Upper lobe of left lung (tissue), 6 donors: ENCODE measurements around the gene RRAS2. TPM values are rescaled to one million over a fixed set of nuclear protein-coding genes. Genes with fewer than 3 reads are reported as not detected.

ENCODE experiments used
- ATAC-seq, 2 donors: fragments of 200-7000 bp; cut with Tn5 transposase; one replicate each; pipeline ENCODE4 v1.9.1; 2022; ENCODE audit warnings: mild to moderate bottlenecking in 2 of 2, moderate library complexity in 2 of 2; ENCODE audit not compliant: low FRiP score in 2 of 2
- DNase-seq, 2 donors: peaks; one replicate each; pipeline ENCODE4 v3.0.0-alpha.2; 2019 to 2020
- H3K27ac ChIP-seq, 4 donors: fragments of 200-600 bp; sonication (generic); one replicate each; pipeline ENCODE4 v1.5.1; 2016 to 2019
- H3K27me3 ChIP-seq, 4 donors: fragments of 200-600 bp; sonication (generic); one replicate each; pipeline ENCODE4 v1.5.1; 2017 to 2019
- H3K36me3 ChIP-seq, 4 donors: fragments of 200-600 bp; sonication (generic); one replicate each; pipeline ENCODE4 v1.5.1; 2016 to 2019
- H3K4me1 ChIP-seq, 4 donors: fragments of 200-600 bp; sonication (generic); one replicate each; pipeline ENCODE4 v1.5.1; 2018 to 2019
- H3K4me3 ChIP-seq, 4 donors: fragments of 200-600 bp; sonication (generic); one replicate each; pipeline ENCODE4 v1.5.1; 2017 to 2019; ENCODE audit warnings: mild to moderate bottlenecking in 2 of 4, moderate library complexity in 1 of 4
- H3K9me3 ChIP-seq, 4 donors: fragments of 200-600 bp; sonication (generic); one replicate each; pipeline ENCODE4 v1.5.1; 2018 to 2019
- CTCF ChIP-seq, 6 experiments: fragments of 450-650 bp in 4 of 6; fragments of 200-600 bp in 2 of 6; sonication (generic) in 2 of 6; IDR thresholded peaks; one replicate each; pipeline ENCODE4 v1.5.1; 2016 to 2019; ENCODE audit warnings: antibody characterized with exemption in 6 of 6
- EP300 ChIP-seq, 4 donors: sonication (generic); formaldehyde crosslinking; IDR thresholded peaks; one replicate each; pipeline ENCODE4 v1.5.1; 2017; ENCODE audit warnings: antibody characterized with exemption in 4 of 4, control low read depth in 2 of 4
- POLR2A ChIP-seq, 4 donors: fragments of 450-650 bp; IDR thresholded peaks; one replicate each; pipeline ENCODE4 v1.5.1; 2016 to 2017; ENCODE audit warnings: antibody characterized with exemption in 4 of 4, mild to moderate bottlenecking in 2 of 4
- POLR2AphosphoS5 ChIP-seq, 2 donors: sonication (generic); formaldehyde crosslinking; IDR thresholded peaks; one replicate each; pipeline ENCODE4 v1.5.1; 2017; ENCODE audit warnings: antibody characterized with exemption in 2 of 2
- WGBS, 2 donors: methylation state at CpG; one replicate each; pipeline ENCODE4 v1.1.5; 2017 to 2018; 5-methylcytosine and 5-hydroxymethylcytosine counted together
- total RNA-seq, 6 donors: library from RNA; depleted of rRNA in 4 of 6; stranded (reverse); fragments of >200 nt in 4 of 6; gene quantifications; one replicate each; pipeline versions ENCODE4 v1.1.0 to v1.2.1, GENCODE V29; 2016 to 2021
- donor health status: DM: no; HTN: no; CAD: no; lungs with moderate emphysema.
- donor health status: DM: no; HTN: yes; CAD: no; lungs with severe emphysema.

Gene RRAS2
- total RNA-seq, 6 donors from 2014 or later: 23.0 to 70.4 (median 40.2) TPM

GRCh38 chr11:14314127-14314526, 44.9 kb downstream of the RRAS2 start:
- ATAC-seq: no peak
- TF ChIP-seq POLR2A (IDR thresholded peaks at IDR 0.05) (no peak), POLR2AphosphoS5 (IDR thresholded peaks at IDR 0.05) (no peak), EP300 (IDR thresholded peaks at IDR 0.05) (no peak), CTCF (IDR thresholded peaks at IDR 0.05) (no peak)
- Histone ChIP-seq H3K27me3 (no peaks in the 10 kb centered on the region), H3K9me3 (no peaks in the 10 kb centered on the region), H3K4me3 (no peak overlapping the region), H3K4me1 (peaks cover 13 to 33% (median 27%) of the 10 kb centered on the region in 4 donors), H3K27ac (no peak overlapping the region), H3K36me3 (no peaks in the 10 kb centered on the region)
- WGBS, 2 donors: 79 to 84% methylated on average over 2 of the region's 2 CpGs
- no peak for DNase-seq

GRCh38 chr11:14312736-14313438, 46.1 kb downstream of the RRAS2 start:
- ATAC-seq: no peak
- 68 to 73% methylated on average over 4 of the region's 4 CpGs for whole genome bisulfite sequencing, 2 donors
- DNase-seq: no peak
- no peaks in the 10 kb centered on the region for H3K36me3 ChIP-seq
- no peak overlapping the region for H3K27ac ChIP-seq
- H3K27me3 ChIP-seq: no peaks in the 10 kb centered on the region
- H3K9me3 ChIP-seq: no peaks in the 10 kb centered on the region
- H3K4me3 ChIP-seq: no peak overlapping the region
- peaks cover 9 to 30% (median 27%) of the 10 kb centered on the region in 4 donors for H3K4me1 ChIP-seq
- TF ChIP-seq POLR2A (IDR thresholded peaks at IDR 0.05) (no peak), POLR2AphosphoS5 (IDR thresholded peaks at IDR 0.05) (no peak), CTCF (IDR thresholded peaks at IDR 0.05) (no peak), EP300 (IDR thresholded peaks at IDR 0.05) (no peak)

- WGBS, 2 donors: 70 to 76% methylated on average over 1 of the region's 1 CpG
- ATAC-seq (no peak), DNase-seq (no peak)
These were observed 48.3 kb downstream of the RRAS2 start for GRCh38 chr11:14310679-14311078.

GRCh38 chr11:14309425-14310192, 49.4 kb downstream of the RRAS2 start:
- ATAC-seq (peak in 1 of 2 donors; percentile 56), DNase-seq (no peak)
- Histone ChIP-seq H3K36me3 (no peaks in the 10 kb centered on the region), H3K9me3 (no peaks in the 10 kb centered on the region), H3K27me3 (no peaks in the 10 kb centered on the region), H3K4me1 (peaks cover 9 to 29% (median 22%) of the 10 kb centered on the region in 4 donors), H3K27ac (peak overlapping the region in 2 of 4 donors; percentile 17 to 18), H3K4me3 (no peak overlapping the region)
- 74 to 79% methylated on average over 4 of the region's 4 CpGs for WGBS, 2 donors
- no peak for TF ChIP-seq POLR2AphosphoS5 (IDR thresholded peaks at IDR 0.05)
- TF ChIP-seq POLR2A (IDR thresholded peaks at IDR 0.05): no peak
- TF ChIP-seq EP300 (IDR thresholded peaks at IDR 0.05): no peak
- TF ChIP-seq CTCF (IDR thresholded peaks at IDR 0.05): no peak

More at GRCh38 chr11:14310679-14311078, 48.3 kb downstream of the RRAS2 start:
- Histone ChIP-seq H3K27me3 (no peaks in the 10 kb centered on the region), H3K9me3 (no peaks in the 10 kb centered on the region), H3K4me1 (peaks cover 9 to 29% (median 22%) of the 10 kb centered on the region in 4 donors), H3K36me3 (no peaks in the 10 kb centered on the region), H3K27ac (no peak overlapping the region), H3K4me3 (no peak overlapping the region)
- TF ChIP-seq POLR2A (IDR thresholded peaks at IDR 0.05) (no peak), POLR2AphosphoS5 (IDR thresholded peaks at IDR 0.05) (no peak), EP300 (IDR thresholded peaks at IDR 0.05) (no peak), CTCF (IDR thresholded peaks at IDR 0.05) (no peak)
